H1 (cell line): ENCODE measurements around the gene TRIM10. TPM values are rescaled to one million over a fixed set of nuclear protein-coding genes. Genes with fewer than 3 reads are reported as not detected.

Experiments used
- CTCF ChIA-PET: fragments of 300-600 bp; sonication (Branson Sonifier 250); formaldehyde crosslinking; loops from one replicate; lab custom pipeline; 2021; ENCODE audit not compliant: partially characterized antibody; lab: Charles Lee
- POLR2A ChIA-PET: fragments of 300-600 bp; sonication (Branson Sonifier 250); formaldehyde crosslinking; loops from one replicate; lab custom pipeline; 2021; ENCODE audit warnings: inconsistent platforms; ENCODE audit not compliant: partially characterized antibody; lab: Charles Lee
- DNase-seq, 2 experiments: peaks; one replicate each; pipeline versions ENCODE4 v3.0.0 to v3.0.0-alpha.2; 2010 to 2022; ENCODE audit warnings: low spot score in 2 of 2, low read depth in 1 of 2, mixed read lengths in 1 of 2
- FAIRE-seq: peaks from 2 replicates; lab custom pipeline; 2011; peaks lifted over from hg19 to GRCh38; lab: Jason Lieb, UNC
- H2AFZ ChIP-seq: 2 replicates; pipeline ENCODE4 v1.8.1; 2012; ENCODE audit warnings: low read length, inconsistent platforms
- H2AK5ac ChIP-seq: 2 replicates; pipeline ENCODE4 v1.6.1; 2013; ENCODE audit warnings: low read depth, low read length
- H2BK120ac ChIP-seq: replicated peaks from 2 replicates; pipeline ENCODE3; 2013; ENCODE audit warnings: low read depth, low read length, inconsistent platforms
- H2BK12ac ChIP-seq: 2 replicates; pipeline ENCODE4 v1.6.1; 2013; ENCODE audit warnings: low read depth, low read length
- H2BK15ac ChIP-seq: 2 replicates; pipeline ENCODE4 v1.6.1; 2013; ENCODE audit warnings: low read length
- H2BK20ac ChIP-seq: 2 replicates; pipeline ENCODE4 v1.6.1; 2013; ENCODE audit warnings: low read length
- H2BK5ac ChIP-seq: 2 replicates; pipeline ENCODE4 v1.6.1; 2013; ENCODE audit warnings: low read depth, low read length
- H3K14ac ChIP-seq: 2 replicates; pipeline ENCODE4 v1.6.1; 2013; ENCODE audit warnings: inconsistent platforms; ENCODE audit not compliant: insufficient read length
- H3K18ac ChIP-seq: 2 replicates; pipeline ENCODE4 v1.6.1; 2013; ENCODE audit warnings: low read length; ENCODE audit errors: extremely low read depth
- H3K23ac ChIP-seq: 2 replicates; pipeline ENCODE4 v1.6.1; 2013; ENCODE audit warnings: inconsistent platforms; ENCODE audit not compliant: insufficient read length
- H3K23me2 ChIP-seq: 2 replicates; pipeline ENCODE4 v1.6.1; 2013; ENCODE audit warnings: low read depth, low read length
- H3K27ac ChIP-seq: 2 replicates; pipeline ENCODE4 v1.6.1; 2011; ENCODE audit warnings: low read depth, low read length, inconsistent platforms
- H3K27me3 ChIP-seq, 4 experiments: replicated peaks in 1 of 4; 1 replicate in 1 of 4; 2 replicates in 3 of 4; pipeline versions ENCODE4 v1.6.1 to v1.8.1; 2011 to 2013; ENCODE audit warnings: low read length in 3 of 4, mild to moderate bottlenecking in 3 of 4, inconsistent platforms in 2 of 4, mixed read lengths in 2 of 4, moderate library complexity in 1 of 4; ENCODE audit not compliant: control insufficient read depth in 3 of 4, insufficient read depth in 3 of 4; ENCODE audit errors: extremely low read depth in 1 of 4
- H3K36me3 ChIP-seq, 4 experiments: 2 replicates each; pipeline versions ENCODE4 v1.6.1 to v1.8.1; 2011 to 2013; ENCODE audit warnings: mild to moderate bottlenecking in 4 of 4, low read length in 3 of 4, moderate library complexity in 2 of 4, control low read depth in 1 of 4, inconsistent platforms in 1 of 4; ENCODE audit not compliant: insufficient read depth in 4 of 4, control insufficient read depth in 2 of 4
- H3K4ac ChIP-seq: replicated peaks from 2 replicates; pipeline ENCODE3; 2013; ENCODE audit warnings: low read length, low read depth, mixed read lengths, inconsistent platforms; ENCODE audit not compliant: insufficient read length
- H3K4me1 ChIP-seq, 4 experiments: replicated peaks in 1 of 4; 1 replicate in 1 of 4; 2 replicates in 3 of 4; pipeline versions ENCODE4 v1.6.1 to v1.8.1; 2011 to 2013; ENCODE audit warnings: low read length in 3 of 4, inconsistent platforms in 2 of 4, mixed read lengths in 1 of 4; ENCODE audit not compliant: insufficient read depth in 4 of 4, control insufficient read depth in 3 of 4
- H3K4me2 ChIP-seq, 2 experiments: 2 replicates each; pipeline versions ENCODE4 v1.6.1 to v1.8.1; 2011 to 2013; ENCODE audit warnings: low read depth in 2 of 2, low read length in 2 of 2, control low read depth in 1 of 2, inconsistent platforms in 1 of 2, mild to moderate bottlenecking in 1 of 2; ENCODE audit not compliant: insufficient read depth in 1 of 2
- H3K4me3 ChIP-seq, 4 experiments: fragments of 200-600, 300-600 bp in 1 of 4; sonication (generic), shearing (Covaris generic), sonication (Bioruptor Twin) in 1 of 4; 2 replicates each; pipeline versions ENCODE4 v1.5.1 to v1.8.1; 2011 to 2016; ENCODE audit warnings: low read length in 4 of 4, low read depth in 3 of 4, control low read depth in 2 of 4, inconsistent platforms in 2 of 4, mild to moderate bottlenecking in 2 of 4, mixed read lengths in 1 of 4, moderate library complexity in 1 of 4; ENCODE audit not compliant: insufficient read depth in 2 of 4; ENCODE audit errors: extremely low read depth in 1 of 4
- H3K56ac ChIP-seq: replicated peaks from 2 replicates; pipeline ENCODE3; 2013; ENCODE audit warnings: low read depth, mild to moderate bottlenecking, mixed read lengths, low read length, inconsistent platforms; ENCODE audit not compliant: insufficient read length
- H3K79me1 ChIP-seq: 2 replicates; pipeline ENCODE4 v1.6.1; 2013; ENCODE audit warnings: low read depth, low read length, control low read depth
- H3K79me2 ChIP-seq, 2 experiments: 2 replicates each; pipeline versions ENCODE4 v1.6.1 to v1.8.1; 2012 to 2013; ENCODE audit warnings: low read length in 2 of 2, mild to moderate bottlenecking in 2 of 2, inconsistent platforms in 1 of 2; ENCODE audit not compliant: insufficient read depth in 2 of 2, control insufficient read depth in 1 of 2
- H3K9ac ChIP-seq, 4 experiments: replicated peaks in 1 of 4; 1 replicate in 1 of 4; 2 replicates in 3 of 4; pipeline versions ENCODE4 v1.6.1 to v1.8.1; 2011 to 2013; ENCODE audit warnings: low read depth in 3 of 4, low read length in 3 of 4, control low read depth in 2 of 4, mild to moderate bottlenecking in 2 of 4, moderate library complexity in 2 of 4, inconsistent platforms in 1 of 4; ENCODE audit errors: extremely low read depth in 1 of 4
- H3K9me3 ChIP-seq, 2 experiments: 2 replicates each; pipeline versions ENCODE4 v1.6.1 to v1.8.1; 2012 to 2013; ENCODE audit warnings: mild to moderate bottlenecking in 2 of 2, moderate library complexity in 2 of 2, control low read depth in 1 of 2, inconsistent platforms in 1 of 2, low read depth in 1 of 2, low read length in 1 of 2, mixed read lengths in 1 of 2; ENCODE audit not compliant: insufficient read depth in 2 of 2
- H4K20me1 ChIP-seq, 2 experiments: replicated peaks in 1 of 2; 2 replicates each; pipeline versions ENCODE3 to v1.8.1; 2011 to 2013; ENCODE audit warnings: inconsistent platforms in 2 of 2, low read length in 2 of 2, mild to moderate bottlenecking in 1 of 2; ENCODE audit not compliant: insufficient read depth in 2 of 2, control insufficient read depth in 1 of 2
- H4K5ac ChIP-seq: 2 replicates; pipeline ENCODE4 v1.6.1; 2013; ENCODE audit warnings: low read length, low read depth, mixed read lengths, inconsistent platforms; ENCODE audit not compliant: insufficient read length
- H4K8ac ChIP-seq: 2 replicates; pipeline ENCODE4 v1.8.0; 2013; ENCODE audit warnings: mild to moderate bottlenecking, moderate library complexity, low read length, inconsistent platforms; ENCODE audit not compliant: insufficient read depth; ENCODE audit errors: extremely low read depth
- H4K91ac ChIP-seq: replicated peaks from 2 replicates; pipeline ENCODE3; 2013; ENCODE audit warnings: low read length, mixed read lengths, inconsistent platforms; ENCODE audit not compliant: insufficient read length
- ASH2L ChIP-seq: fragments of 200-600, 300-600 bp; sonication (generic); IDR thresholded peaks from one replicate; pipeline ENCODE4 v1.7.1; 2017; ENCODE audit warnings: low read length
- ATF3 ChIP-seq: IDR thresholded peaks from 2 replicates; pipeline ENCODE4 v1.6.1; 2011; ENCODE audit warnings: low read depth, mild to moderate bottlenecking, low read length; ENCODE audit not compliant: insufficient read depth
- CHD2 ChIP-seq: IDR thresholded peaks from 2 replicates; pipeline ENCODE4 v1.6.1; 2012; ENCODE audit warnings: low read length, improper control_type of control experiment
- HDAC6 ChIP-seq: IDR thresholded peaks from one replicate; pipeline ENCODE4 v1.7.1; 2012; ENCODE audit warnings: low read depth, mild to moderate bottlenecking, inconsistent platforms, low read length, moderate library complexity
- KDM4A ChIP-seq: IDR thresholded peaks from one replicate; pipeline ENCODE4 v1.7.1; 2012; ENCODE audit warnings: low read depth, mild to moderate bottlenecking, moderate library complexity, low read length, inconsistent platforms; ENCODE audit not compliant: severe bottlenecking
- RAD21 ChIP-seq, 2 experiments: IDR thresholded peaks in 1 of 2; conservative IDR thresholded peaks in 1 of 2; 2 replicates each; pipeline ENCODE4 v1.6.1; 2011; ENCODE audit warnings: low read depth in 2 of 2, low read length in 2 of 2, improper control_type of control experiment in 1 of 2, inconsistent platforms in 1 of 2, mild to moderate bottlenecking in 1 of 2, moderate library complexity in 1 of 2
- RBBP5 ChIP-seq: IDR thresholded peaks from 2 replicates; pipeline ENCODE4 v1.7.1; 2012; ENCODE audit warnings: low read depth, mild to moderate bottlenecking, inconsistent platforms, low read length, moderate library complexity, borderline replicate concordance
- SP4 ChIP-seq: IDR thresholded peaks from 2 replicates; pipeline ENCODE4 v1.6.1; 2012; ENCODE audit warnings: low read length, inconsistent platforms
- YY1 ChIP-seq: IDR thresholded peaks from 2 replicates; pipeline ENCODE4 v1.6.1; 2011; ENCODE audit warnings: low read depth, mild to moderate bottlenecking, low read length
- WGBS, 2 experiments: shearing (Covaris generic) in 1 of 2; methylation state at CpG; one replicate each; pipeline versions ENCODE4 v1.1.6 to v1.1.7; 2013 to 2015; ENCODE audit warnings: low lambda C conversion rate in 2 of 2, mixed read lengths in 2 of 2, inconsistent platforms in 1 of 2, low coverage in 1 of 2, missing lambda C conversion rate in 1 of 2; ENCODE audit not compliant: insufficient replicate concordance in 2 of 2, insufficient coverage in 1 of 2, insufficient read length in 1 of 2; ENCODE audit errors: extremely low coverage in 1 of 2, missing lambda C conversion rate in 1 of 2; 5-methylcytosine and 5-hydroxymethylcytosine counted together
- polyA plus RNA-seq, 7 experiments: library from polyadenylated mRNA; depleted of rRNA in 3 of 7; stranded (reverse) in 5 of 7; unstranded in 2 of 7; fragments of >200 nt in 5 of 7; fragments of 200-250 nt in 2 of 7; gene quantifications; 1 replicate in 5 of 7; 2 replicates in 1 of 7; 4 replicates in 1 of 7; pipeline versions ENCODE4 v1.2.1 to v1.2.3, GENCODE V29; 2011 to 2013; ENCODE audit warnings: missing spikeins in 2 of 7, mixed read lengths in 2 of 7
- total RNA-seq: library from RNA; stranded (reverse); fragmentation: NEBNext Ultra II Directional; extraction: Animal tissue kit (Norgen Biotek cat#: 25700); gene quantifications from 2 replicates; pipeline ENCODE4 v1.2.1, GENCODE V29; 2021
- TF ChIP-seq, protein P1 (sequence below): IDR thresholded peaks from 2 replicates; pipeline ENCODE4 v1.6.1; 2012; ENCODE audit warnings: inconsistent platforms

The TRIM10 gene
- total and polyA plus RNA-seq, 2 of the 8 experiments (the other 6 are each of a cell fraction or from before 2014, with no cell fraction given): 0.06 TPM; not detected in 1

- no peaks in the 10 kb centered on the region for H3K36me3 ChIP-seq
- no peak overlapping the region for H3K4me2 ChIP-seq
- no peak overlapping the region for H4K91ac ChIP-seq
- H3K23me2 ChIP-seq: no peaks in the 10 kb centered on the region
- H3K79me2 ChIP-seq: no peaks in the 10 kb centered on the region
- H3K4ac ChIP-seq: no peak overlapping the region
- no peaks in the 10 kb centered on the region for H3K4me1 ChIP-seq
- 84% methylated on average over 10 of the region's 10 CpGs; no CpG with 5 or more reads in 1 of the 2 experiments for WGBS, 2 experiments
- no peak overlapping the region for H2BK15ac ChIP-seq
- no peaks in the 10 kb centered on the region for H4K20me1 ChIP-seq
- ChIA-PET CTCF (interaction anchor here (0.5 to 7.2 kb wide), 3 partner anchors 10 to 49 kb away, joined by 3 to 87 read pairs (median 15); no protein-coding TSS in a partner anchor), POLR2A (interaction anchor here (1.4 kb wide), 1 partner anchor 26 kb away, joined by 3 read pairs; no protein-coding TSS in a partner anchor)
- no peak overlapping the region for H2BK5ac ChIP-seq
- no peak overlapping the region for H3K56ac ChIP-seq
- H2AFZ ChIP-seq: no peak overlapping the region
- DNase-seq (no peak), FAIRE-seq (no peak)
- no peaks in the 10 kb centered on the region for H3K79me1 ChIP-seq
- no peak overlapping the region for H3K9ac ChIP-seq
- H3K4me3 ChIP-seq: no peak overlapping the region
- no peak overlapping the region for H2BK20ac ChIP-seq
- H3K9me3 ChIP-seq: no peaks in the 10 kb centered on the region
- H3K14ac ChIP-seq: no peak overlapping the region
- no peak overlapping the region for H2AK5ac ChIP-seq
- H3K18ac ChIP-seq: no peak overlapping the region
- no peak overlapping the region for H2BK12ac ChIP-seq
- H3K23ac ChIP-seq: no peak overlapping the region
- H2BK120ac ChIP-seq: no peak overlapping the region
- no peak overlapping the region for H4K5ac ChIP-seq
- H3K27me3 ChIP-seq: peaks cover 3 to 13% (median 12%) of the 10 kb centered on the region in 4 experiments
- no peak overlapping the region for H3K27ac ChIP-seq
- no peak overlapping the region for H4K8ac ChIP-seq
- no peak for TF ChIP-seq RAD21 (IDR thresholded peaks at IDR 0.05 in 1 of 2, conservative IDR thresholded peaks at IDR 0.05 in 1 of 2; ENCODE audit: low read depth in 2 of 2, low read length in 2 of 2)
- TF ChIP-seq HDAC6: no peak
- no peak for TF ChIP-seq ASH2L
- TF ChIP-seq, protein P1, sequence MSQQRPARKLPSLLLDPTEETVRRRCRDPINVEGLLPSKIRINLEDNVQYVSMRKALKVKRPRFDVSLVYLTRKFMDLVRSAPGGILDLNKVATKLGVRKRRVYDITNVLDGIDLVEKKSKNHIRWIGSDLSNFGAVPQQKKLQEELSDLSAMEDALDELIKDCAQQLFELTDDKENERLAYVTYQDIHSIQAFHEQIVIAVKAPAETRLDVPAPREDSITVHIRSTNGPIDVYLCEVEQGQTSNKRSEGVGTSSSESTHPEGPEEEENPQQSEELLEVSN: no peak
- no peak for TF ChIP-seq KDM4A
- no peak for TF ChIP-seq ATF3
- no peak for TF ChIP-seq YY1
- TF ChIP-seq RBBP5: no peak
- TF ChIP-seq SP4: no peak
- no peak for TF ChIP-seq CHD2
These were observed 39.3 kb downstream of the TRIM10 start for GRCh38 chr6:30121446-30122366.
